Chondrocyte (in vitro differentiated cells): ENCODE results near the gene NDUFA12. TPM values are rescaled to one million over a fixed set of nuclear protein-coding genes. Genes with fewer than 3 reads are reported as not detected.

ENCODE experiments used
- DNase-seq: peaks from one replicate; pipeline ENCODE4 v3.0.0; 2021; ENCODE audit warnings: mixed read lengths, low spot score
- H3K27ac Mint-ChIP-seq: one replicate; pipeline ENCODE4 v1.8.0; 2021; ENCODE audit warnings: mild to moderate bottlenecking, moderate library complexity, mixed read lengths; ENCODE audit not compliant: unreplicated experiment
- H3K27me3 Mint-ChIP-seq: 2 replicates; pipeline ENCODE4 v1.8.0; 2021; ENCODE audit warnings: low read depth, mixed read lengths
- H3K36me3 Mint-ChIP-seq: 2 replicates; pipeline ENCODE4 v1.8.0; 2021; ENCODE audit warnings: low read depth, mixed read lengths
- H3K4me1 Mint-ChIP-seq: 2 replicates; pipeline ENCODE4 v1.8.0; 2021; ENCODE audit warnings: low read depth, mild to moderate bottlenecking, mixed read lengths
- H3K4me3 Mint-ChIP-seq: one replicate; pipeline ENCODE4 v1.8.0; 2021; ENCODE audit warnings: mild to moderate bottlenecking, moderate library complexity, mixed read lengths; ENCODE audit not compliant: unreplicated experiment
- H3K9me3 Mint-ChIP-seq: 2 replicates; pipeline ENCODE4 v1.8.0; 2021; ENCODE audit warnings: low read depth, mixed read lengths
- CTCF ChIP-seq: fragments of 200-600 bp; sonication (generic); IDR thresholded peaks from 2 replicates; pipeline ENCODE4 v1.5.0; 2021; ENCODE audit warnings: antibody characterized with exemption, mild to moderate bottlenecking, moderate library complexity
- total RNA-seq: library from RNA; stranded (reverse); gene quantifications from 3 replicates; pipeline ENCODE4 v1.2.1, GENCODE V29; 2021

The NDUFA12 gene
- total RNA-seq, 1 donor from 2014 or later, result 76.9 TPM

- Mint-ChIP-seq H3K4me1 (no peaks in the 10 kb centered on the region), H3K4me3 (no peak overlapping the region), H3K36me3 (peaks cover 11% of the 10 kb centered on the region), H3K27me3 (no peaks in the 10 kb centered on the region), H3K27ac (no peak overlapping the region), H3K9me3 (no peaks in the 10 kb centered on the region)
- no peak for DNase-seq
- no peak for TF ChIP-seq CTCF
Observed at GRCh38 chr12:94973221-94973620, 30.3 kb downstream of the NDUFA12 start.

- Mint-ChIP-seq H3K27me3 (no peaks in the 10 kb centered on the region), H3K9me3 (no peaks in the 10 kb centered on the region), H3K4me3 (no peak overlapping the region), H3K27ac (no peak overlapping the region), H3K36me3 (peaks cover 11% of the 10 kb centered on the region), H3K4me1 (no peaks in the 10 kb centered on the region)
- TF ChIP-seq CTCF, result no peak
- DNase-seq, result no peak
Observed at GRCh38 chr12:94972795-94973194, 30.7 kb downstream of the NDUFA12 start.

- Mint-ChIP-seq H3K4me1 (no peaks in the 10 kb centered on the region), H3K27me3 (no peaks in the 10 kb centered on the region), H3K4me3 (no peak overlapping the region), H3K27ac (no peak overlapping the region), H3K36me3 (peaks cover 11% of the 10 kb centered on the region), H3K9me3 (no peaks in the 10 kb centered on the region)
- DNase-seq, result no peak
- TF ChIP-seq CTCF, result no peak
Observed at GRCh38 chr12:94971923-94972322, 31.6 kb downstream of the NDUFA12 start.

- H3K36me3 Mint-ChIP-seq, result peaks cover 9% of the 10 kb centered on the region
- H3K4me1 Mint-ChIP-seq, result no peaks in the 10 kb centered on the region
- no peaks in the 10 kb centered on the region for H3K9me3 Mint-ChIP-seq
- no peaks in the 10 kb centered on the region for H3K27me3 Mint-ChIP-seq
- no peak for DNase-seq
- no peak for TF ChIP-seq CTCF
- H3K27ac Mint-ChIP-seq, result no peak overlapping the region
- no peak overlapping the region for H3K4me3 Mint-ChIP-seq
Observed at GRCh38 chr12:94970560-94970959, 32.9 kb downstream of the NDUFA12 start.

GRCh38 chr12:94969424-94969823 is 34.1 kb downstream of the NDUFA12 start:
- H3K4me1 Mint-ChIP-seq, result no peaks in the 10 kb centered on the region

More at GRCh38 chr12:94969424-94969823, 34.1 kb downstream of the NDUFA12 start:
- no peak for DNase-seq
- Mint-ChIP-seq H3K36me3 (peaks cover 9% of the 10 kb centered on the region), H3K4me3 (no peak overlapping the region), H3K9me3 (no peaks in the 10 kb centered on the region), H3K27me3 (no peaks in the 10 kb centered on the region), H3K27ac (no peak overlapping the region)
- no peak for TF ChIP-seq CTCF
